ENCODE results near the gene GAK. TPM values are rescaled to one million over a fixed set of nuclear protein-coding genes. Genes with fewer than 3 reads are reported as not detected.

GAK gene
- total and polyA plus RNA-seq, 8 donors = 47.5 to 226 (median 64.8) TPM

DNA sequence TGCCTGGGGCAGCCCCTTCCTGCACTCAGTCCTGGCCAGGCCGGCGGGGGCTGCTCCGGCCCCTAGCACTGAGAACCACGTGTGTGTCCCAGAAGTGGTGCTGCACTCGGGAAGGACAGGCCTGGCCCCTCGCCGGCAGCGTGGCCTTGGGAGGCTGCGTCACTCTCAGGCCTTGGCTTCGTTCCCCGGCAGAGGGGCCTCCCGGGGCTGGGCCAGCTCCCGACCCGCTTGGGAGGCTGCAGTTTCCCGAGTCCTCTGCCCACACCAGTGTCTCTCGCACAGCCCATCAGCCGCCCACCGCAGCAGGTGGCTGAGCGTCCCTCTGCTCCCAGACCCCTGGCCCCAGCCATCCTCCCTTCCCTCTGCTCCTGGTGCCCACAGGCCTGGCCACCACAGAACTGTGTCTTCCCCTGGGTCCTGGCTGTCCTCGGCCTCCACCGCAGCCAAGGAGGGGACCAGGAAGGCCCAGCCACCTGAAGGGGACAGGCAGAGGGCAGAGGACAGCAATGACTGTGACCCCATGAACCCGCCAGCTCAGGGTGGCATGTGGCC lies 95.3 kb downstream of the GAK start:
- H3K9me3 ChIP-seq = peaks cover 0 to 3% (median 0%) of the 10 kb centered on the region in 4 donors
- no peak overlapping the region for H3K4me3 ChIP-seq
- peak; percentile 68 to 87 (median 81) for ATAC-seq
- 35 to 36% methylated on average over 22 of the region's 22 CpGs for WGBS, 2 donors
- TF ChIP-seq CTCF (IDR thresholded peaks at IDR 0.05) = no peak
- H3K27me3 ChIP-seq = no peaks in the 10 kb centered on the region
- H3K27ac ChIP-seq = peak overlapping the region; percentile 27 to 64 (median 60)
- peaks cover 7 to 14% (median 7%) of the 10 kb centered on the region in 3 donors for H3K4me1 ChIP-seq
- H3K36me3 ChIP-seq = no peaks in the 10 kb centered on the region
- DNase-seq = peak; percentile 56 to 85 (median 79)
- intact Hi-C loops (cut with DNase I) = no loop called here
- no peak for FAIRE-seq

- Histone ChIP-seq H3K4me1 (peaks cover 7 to 14% (median 7%) of the 10 kb centered on the region in 3 donors), H3K27ac (peak overlapping the region in 3 of 4 donors; percentile 61 to 64 (median 62)), H3K9me3 (peaks cover 0 to 3% (median 0%) of the 10 kb centered on the region in 4 donors), H3K36me3 (no peaks in the 10 kb centered on the region), H3K4me3 (no peak overlapping the region), H3K27me3 (no peaks in the 10 kb centered on the region)
- WGBS, 2 donors = 92 to 94% methylated on average over 32 of the region's 32 CpGs
- ATAC-seq = peak in 1 of 4 donors; percentile 16
- intact Hi-C loops (cut with DNase I) = no loop called here
- FAIRE-seq = no peak
- peak in 1 of 6 donors; percentile 44 for DNase-seq
- TF ChIP-seq CTCF (IDR thresholded peaks at IDR 0.05) = no peak
Measured at GRCh38 chr4:836003-836511, 96.1 kb downstream of the GAK start.

- FAIRE-seq (no peak), DNase-seq (peak; percentile 55 to 91 (median 80)), ATAC-seq (peak; percentile 67 to 78 (median 73))
- WGBS, 2 donors = 58 to 59% methylated on average over 46 of the region's 46 CpGs
- no peak for TF ChIP-seq CTCF (IDR thresholded peaks at IDR 0.05)
- H3K4me1 ChIP-seq = peaks cover 7 to 14% (median 7%) of the 10 kb centered on the region in 3 donors
- no peaks in the 10 kb centered on the region for H3K27me3 ChIP-seq
- H3K27ac ChIP-seq = peak overlapping the region; percentile 23 to 62 (median 56)
- no peak overlapping the region for H3K4me3 ChIP-seq
- peaks cover 0 to 3% (median 0%) of the 10 kb centered on the region in 4 donors for H3K9me3 ChIP-seq
- H3K36me3 ChIP-seq = no peaks in the 10 kb centered on the region
- intact Hi-C loops (cut with DNase I) = no loop called here
Measured at GRCh38 chr4:835148-836002, 96.7 kb downstream of the GAK start.

DNA sequence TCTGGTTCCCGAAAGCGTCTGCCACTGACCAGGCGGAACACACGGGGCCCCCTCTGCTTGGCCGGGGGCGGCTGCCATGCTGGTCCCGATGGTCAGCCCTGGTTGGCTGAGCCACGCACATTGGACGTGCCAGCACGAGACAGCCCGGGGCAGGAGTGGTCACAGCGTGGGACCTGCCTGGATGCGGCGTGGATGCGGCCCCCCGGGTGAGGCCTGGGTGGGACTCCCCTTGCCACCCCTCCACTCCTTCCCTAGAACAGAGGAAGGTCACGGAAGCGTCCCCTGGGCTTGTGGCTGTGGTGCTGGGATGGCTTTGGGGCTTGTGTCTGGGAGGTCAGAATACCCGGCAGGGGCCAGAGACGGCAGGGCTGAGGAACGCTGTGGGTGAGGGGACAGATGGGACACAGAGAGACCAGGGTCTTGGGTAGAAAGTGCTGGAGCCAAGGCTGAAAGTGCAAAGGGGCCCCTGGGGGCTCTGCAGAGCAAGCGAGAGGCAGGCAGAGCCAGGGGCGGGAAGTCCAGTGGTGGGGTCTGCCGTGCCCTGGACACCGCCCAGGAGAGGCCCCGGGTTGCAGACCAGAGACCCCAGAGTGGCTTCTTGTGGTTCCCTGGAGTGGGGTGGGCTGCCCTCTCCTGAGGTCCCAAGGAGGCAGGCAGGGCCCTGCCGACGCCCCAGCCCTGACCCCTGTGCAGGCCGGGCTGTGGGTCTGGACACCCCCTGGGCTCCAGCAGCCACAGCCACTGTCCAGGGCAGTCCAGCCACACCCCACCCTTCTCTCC lies 97.6 kb downstream of the GAK start:
- WGBS, 2 donors = 76 to 85% methylated on average over 29 of the region's 29 CpGs
- DNase-seq (peak in 3 of 6 donors; percentile 21 to 55 (median 55)), FAIRE-seq (no peak), ATAC-seq (no peak)
- Histone ChIP-seq H3K36me3 (no peaks in the 10 kb centered on the region), H3K27ac (no peak overlapping the region), H3K27me3 (no peaks in the 10 kb centered on the region), H3K9me3 (peaks cover 0 to 3% (median 0%) of the 10 kb centered on the region in 4 donors), H3K4me3 (no peak overlapping the region), H3K4me1 (peaks cover 7 to 14% (median 7%) of the 10 kb centered on the region in 3 donors)
- intact Hi-C loops (cut with DNase I) = no loop called here
- no peak for TF ChIP-seq CTCF (IDR thresholded peaks at IDR 0.05)

All from pancreas (tissue), 10 donors.